NCI-H1694 (cell line): ENCODE data around the gene MCRIP2.
"Not testable (repeated sequence)": the region's sequence is repeated elsewhere in the genome, so short reads cannot be mapped to it uniquely, and the experiment has no call there.

Experiments
- DNase-seq: peaks from one replicate; lab custom pipeline; 2025; lab: John Stamatoyannopoulos, UW

Gene MCRIP2, protein sequence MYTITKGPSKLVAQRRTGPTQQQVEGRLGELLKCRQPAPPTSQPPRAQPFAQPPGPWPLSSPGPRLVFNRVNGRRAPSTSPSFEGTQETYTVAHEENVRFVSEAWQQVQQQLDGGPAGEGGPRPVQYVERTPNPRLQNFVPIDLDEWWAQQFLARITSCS

DNA sequence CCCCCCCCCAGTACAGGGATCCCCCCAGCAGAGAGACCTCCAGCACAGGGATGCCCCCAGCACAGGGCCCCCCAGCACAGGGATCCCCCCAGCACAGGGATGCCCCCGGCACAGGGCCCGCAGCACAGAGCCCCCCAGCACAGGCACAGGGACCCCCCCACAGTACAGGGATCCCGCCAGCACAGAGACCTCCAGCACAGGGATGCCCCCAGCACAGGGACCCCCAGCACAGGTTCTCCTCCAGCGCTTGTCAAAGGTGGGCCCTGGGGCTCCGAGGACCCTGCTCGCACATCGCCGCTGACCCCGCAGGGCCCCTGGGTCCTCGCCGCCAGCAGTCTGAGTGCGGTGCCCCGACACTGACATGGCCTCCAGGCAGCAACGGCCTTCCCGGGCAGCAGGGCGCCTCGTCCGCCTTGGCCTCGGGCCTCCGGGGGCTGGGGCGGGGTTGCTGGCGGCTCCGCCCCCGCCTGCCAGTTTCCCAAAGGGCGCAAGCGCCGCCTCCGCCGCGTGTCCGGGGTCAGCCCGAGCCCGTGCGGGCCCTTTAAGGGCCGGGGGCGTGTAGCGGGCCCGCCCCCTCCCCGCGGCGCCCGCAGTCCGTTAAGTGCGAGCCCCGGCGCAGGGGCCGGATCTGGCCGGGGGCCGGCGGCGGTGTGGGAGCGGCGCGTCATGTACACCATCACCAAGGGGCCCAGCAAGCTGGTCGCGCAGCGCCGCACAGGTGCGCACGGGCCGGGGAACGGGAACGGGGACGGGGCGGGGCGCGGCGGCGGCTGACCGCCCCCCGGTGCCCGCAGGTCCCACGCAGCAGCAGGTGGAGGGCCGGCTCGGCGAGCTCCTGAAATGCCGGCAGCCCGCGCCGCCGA, at the start of gene MCRIP2:
MCRIP2 (plus strand) TSS at position 503 of the 863 bp plus-strand sequence; CDS start at position 667, 164 bp downstream.
- no peak for DNase-seq

DNA sequence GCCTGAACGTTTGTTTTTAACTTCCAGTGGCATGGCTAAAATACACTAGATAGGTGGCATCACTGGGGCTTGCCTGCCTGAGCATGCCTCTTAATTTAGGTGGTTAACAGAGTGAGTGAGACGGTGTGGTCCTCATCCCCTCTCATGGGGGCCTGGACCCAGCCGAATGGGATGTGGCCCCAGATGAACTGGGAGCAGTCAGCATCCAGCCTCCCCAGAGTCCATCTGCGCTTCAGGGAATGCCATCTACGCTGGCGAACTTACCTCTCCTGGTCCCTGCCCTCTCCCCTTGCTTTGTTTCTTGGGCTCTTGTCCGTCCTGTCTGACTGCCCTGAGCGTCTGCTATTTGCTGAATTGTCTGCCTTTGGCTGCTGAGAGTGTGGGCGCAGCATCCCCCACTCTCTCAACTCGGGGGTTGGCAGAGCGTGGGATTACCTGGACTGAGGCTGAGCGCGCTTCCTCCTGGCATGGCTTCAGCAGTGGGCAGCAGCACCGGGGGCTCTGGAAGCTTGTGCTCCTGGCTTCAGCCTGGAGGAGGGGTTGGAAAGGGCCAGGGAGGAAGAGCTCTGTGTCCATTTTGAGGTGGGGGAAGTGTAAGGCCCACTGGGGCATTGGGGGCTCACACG, 49.6 kb upstream of the MCRIP2 start:
- DNase-seq = no peak

DNA sequence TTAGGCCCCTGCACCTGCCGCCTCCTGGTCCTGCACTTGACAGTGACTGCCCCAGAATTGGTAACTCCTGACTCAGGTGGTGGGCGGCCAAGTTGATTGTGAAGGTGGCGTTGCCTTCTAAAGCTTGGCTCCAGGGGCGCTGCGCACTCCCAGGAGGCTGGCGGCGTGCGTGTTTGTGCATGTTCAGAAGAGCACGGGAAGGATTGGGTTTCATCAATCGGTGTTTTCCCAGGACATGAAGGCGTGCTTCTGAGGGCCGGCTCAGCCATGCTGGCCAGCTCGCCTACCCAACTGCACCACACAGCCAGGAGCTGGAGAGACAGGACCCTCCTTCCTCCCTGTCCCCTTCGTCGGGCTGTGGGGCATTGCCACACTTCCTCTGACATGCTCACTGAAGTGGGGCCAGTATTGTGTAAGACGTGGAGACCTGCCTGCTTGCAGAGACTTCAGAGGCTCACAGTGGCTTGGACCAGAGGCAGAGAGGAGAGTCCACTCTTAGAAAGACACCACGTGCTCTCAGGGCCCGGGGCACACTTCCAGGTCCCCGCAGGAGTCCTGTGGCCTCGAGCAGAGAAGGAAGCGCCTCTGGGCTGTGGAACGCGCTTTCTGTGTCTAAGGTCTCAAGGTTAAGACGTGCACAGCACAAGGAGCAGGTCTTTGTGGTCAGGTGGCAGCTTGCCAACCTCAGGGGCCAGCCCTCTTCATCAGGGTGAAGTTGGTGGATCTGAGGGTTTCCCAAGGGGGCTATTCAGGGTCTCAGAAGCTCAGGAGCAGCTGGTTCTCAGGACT, 48.9 kb upstream of the MCRIP2 start:
- no peak for DNase-seq

DNA sequence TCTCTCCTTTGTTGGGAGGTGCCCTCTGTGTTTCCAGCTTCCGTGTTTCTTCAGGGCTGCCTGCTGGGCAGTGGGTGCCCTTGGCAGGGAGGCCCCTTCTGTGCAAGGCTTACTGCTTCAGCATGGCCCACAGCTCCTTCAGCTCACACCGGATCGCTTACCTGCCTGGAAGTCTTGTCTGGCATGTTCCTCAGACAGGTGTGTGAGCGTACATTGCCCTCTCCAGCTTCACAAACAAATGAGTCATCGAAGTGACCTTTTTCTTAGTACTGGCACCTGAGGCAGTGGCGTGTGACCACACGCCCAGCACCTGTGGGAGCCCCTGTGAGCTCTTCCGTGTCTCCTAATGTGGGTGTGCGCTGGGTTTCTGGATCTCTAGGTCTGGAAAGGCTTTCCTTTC, 48.2 kb upstream of the MCRIP2 start:
- no peak for DNase-seq

DNA sequence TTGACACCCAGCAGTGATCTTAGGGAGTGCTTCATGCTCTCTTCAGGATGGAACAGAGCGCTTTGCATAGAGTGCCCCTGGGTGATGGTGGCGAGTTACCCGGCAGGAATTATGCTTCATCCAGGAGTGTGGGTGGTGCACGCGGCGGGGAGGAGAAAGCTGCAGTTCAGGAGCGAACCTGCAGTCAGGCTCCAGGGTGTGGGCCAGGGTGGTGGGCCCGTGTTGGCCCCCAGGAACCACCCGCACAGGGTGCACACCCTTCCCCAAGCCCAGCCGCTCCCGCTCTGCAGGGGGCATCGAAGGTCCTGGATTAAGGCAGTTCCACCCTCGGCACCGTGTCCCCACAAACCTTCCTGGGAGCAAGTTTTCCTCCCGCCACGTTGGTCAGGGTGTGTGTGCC, 47.8 kb upstream of the MCRIP2 start:
- DNase-seq = no peak

DNA sequence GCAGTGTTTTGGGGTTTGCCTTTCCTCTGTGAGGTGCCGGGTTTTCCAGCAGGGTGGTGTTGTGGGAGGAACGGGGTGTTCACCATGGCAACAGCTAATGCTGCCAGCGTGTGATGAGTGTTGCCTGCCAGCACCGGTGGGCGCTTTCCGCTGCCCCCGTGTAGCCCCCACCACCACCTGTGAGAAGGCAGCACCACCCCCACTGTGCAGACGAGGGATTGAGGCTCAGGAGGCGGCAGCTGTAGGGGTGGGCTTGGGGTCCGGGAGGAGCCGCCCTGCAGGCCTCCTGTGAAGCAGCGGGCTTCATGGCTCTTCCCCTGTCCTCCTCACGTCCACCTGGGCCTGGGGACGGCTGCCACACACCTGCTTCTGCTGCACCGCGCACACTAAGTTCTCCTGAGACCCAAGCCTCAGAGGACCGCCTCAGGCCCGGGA, 46.5 kb upstream of the MCRIP2 start:
- no peak for DNase-seq

DNA sequence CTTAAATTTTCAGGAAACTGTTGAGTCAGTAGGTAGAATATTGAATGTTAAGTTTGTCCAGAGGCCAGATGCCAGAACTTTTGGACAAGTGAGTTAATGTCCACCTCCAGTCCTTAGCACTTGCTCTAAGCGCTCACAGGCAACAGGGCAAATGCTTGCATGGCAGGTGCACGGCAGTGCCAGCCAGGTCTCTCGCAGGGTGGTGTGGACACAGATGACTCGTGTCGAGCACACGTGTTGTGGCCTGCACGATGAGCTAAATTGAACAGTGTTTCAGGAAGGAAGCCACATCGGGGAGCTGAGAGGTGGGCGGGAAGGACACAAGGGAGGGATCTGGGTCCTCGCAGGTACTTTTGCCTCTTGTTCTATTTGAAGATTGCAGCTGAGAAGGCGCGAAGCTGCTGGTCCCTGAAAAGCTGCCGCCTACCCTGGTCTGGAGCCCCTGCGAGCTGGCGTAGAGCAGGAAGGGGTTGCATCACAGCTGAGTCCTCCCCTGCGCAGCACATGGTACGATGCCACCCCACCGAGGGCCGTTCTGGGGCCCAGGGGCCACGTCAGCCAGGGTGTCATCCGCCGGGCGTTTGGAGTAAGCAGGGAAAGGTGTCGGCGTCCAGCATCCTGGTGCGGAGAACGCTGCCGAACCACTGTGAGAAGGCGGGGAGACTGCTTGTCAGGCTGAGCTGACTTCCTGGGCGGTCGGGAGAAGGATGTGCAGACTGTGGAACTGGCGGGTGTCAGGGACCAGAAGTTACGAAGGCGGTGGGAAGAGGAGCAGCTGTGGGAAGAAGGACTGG, 45.5 kb upstream of the MCRIP2 start:
- no peak for DNase-seq

DNA sequence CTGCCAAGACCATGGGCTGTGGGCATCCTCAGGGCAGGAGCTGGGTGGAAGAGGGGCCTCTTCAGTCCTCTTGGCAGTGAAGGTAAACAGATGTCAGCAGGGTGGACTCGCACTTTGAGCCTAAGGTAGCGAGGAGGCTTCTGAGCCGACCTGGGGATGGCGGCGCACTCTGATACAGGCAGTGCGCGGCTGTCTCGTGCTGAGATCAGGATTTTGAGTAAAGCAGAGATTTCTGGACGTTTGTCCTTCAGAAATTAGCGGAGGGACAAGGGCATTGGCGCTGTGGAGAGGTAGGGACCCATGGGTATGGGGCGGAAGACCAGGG, 44.9 kb upstream of the MCRIP2 start:
- DNase-seq = no peak

DNA sequence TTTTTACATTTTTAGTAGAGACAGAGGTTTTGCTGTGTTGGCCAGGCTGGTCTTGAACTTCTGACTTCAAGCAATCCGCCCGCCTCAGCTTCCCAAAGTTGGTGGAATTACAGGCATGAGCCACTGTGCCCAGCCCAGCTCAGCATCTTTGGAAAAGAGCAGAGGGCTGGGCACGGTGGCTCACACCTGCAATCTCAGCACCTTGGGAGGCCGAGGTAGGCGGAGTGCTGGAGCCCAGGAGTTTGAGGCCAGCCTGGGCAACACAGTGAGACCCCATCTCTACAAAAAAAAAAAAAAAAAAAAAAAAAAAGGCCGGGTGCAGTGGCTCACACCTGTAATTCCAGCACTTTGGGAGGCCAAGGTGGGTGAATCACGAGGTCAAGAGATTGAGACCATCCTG, 44.0 kb upstream of the MCRIP2 start:
- DNase-seq = not testable (repeated sequence)

DNA sequence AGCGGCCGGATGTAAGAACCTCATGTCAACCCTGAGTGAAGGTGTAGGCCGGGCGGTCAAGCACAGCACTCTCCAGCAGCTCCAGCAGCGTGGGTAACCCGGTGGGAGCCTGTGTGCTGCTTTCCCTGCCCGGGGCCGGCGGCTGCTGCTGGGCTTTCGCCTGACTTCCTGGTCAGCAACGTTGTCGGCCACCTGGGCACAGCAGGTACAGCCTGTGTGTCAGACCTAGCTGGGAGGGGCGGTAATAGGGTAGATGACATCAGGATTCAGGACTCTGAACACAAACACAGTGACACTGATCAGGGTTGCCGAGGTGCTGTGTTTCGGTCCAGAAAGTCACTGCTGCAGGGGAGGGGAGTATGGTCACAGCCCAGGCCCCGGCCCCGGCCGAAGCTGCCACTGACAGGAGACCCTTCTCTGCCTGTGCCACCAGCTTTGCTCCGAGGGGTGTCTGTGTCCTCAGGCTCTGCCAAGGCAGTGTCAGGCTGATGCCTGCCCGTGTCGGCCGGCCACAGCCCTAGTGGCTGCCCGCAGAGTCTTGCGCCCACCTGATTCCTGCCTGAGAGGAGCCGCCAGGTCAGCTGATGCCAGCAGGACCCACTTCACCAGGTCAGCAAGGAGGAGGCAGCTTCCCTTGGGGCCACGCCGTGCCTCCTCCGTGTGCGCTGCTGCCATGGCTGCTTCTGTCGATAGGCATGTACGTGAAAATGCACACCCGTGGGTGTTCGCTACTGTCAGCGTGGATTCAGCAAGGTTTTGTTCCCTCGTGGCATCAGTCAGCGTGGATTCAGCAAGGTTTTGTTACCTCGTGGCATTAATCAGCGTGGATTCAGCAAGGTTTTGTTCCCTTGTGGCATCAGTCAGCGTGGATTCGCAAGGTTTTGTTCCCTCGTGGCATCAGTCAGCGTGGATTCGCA, 42.5 kb upstream of the MCRIP2 start:
- no peak for DNase-seq

DNA sequence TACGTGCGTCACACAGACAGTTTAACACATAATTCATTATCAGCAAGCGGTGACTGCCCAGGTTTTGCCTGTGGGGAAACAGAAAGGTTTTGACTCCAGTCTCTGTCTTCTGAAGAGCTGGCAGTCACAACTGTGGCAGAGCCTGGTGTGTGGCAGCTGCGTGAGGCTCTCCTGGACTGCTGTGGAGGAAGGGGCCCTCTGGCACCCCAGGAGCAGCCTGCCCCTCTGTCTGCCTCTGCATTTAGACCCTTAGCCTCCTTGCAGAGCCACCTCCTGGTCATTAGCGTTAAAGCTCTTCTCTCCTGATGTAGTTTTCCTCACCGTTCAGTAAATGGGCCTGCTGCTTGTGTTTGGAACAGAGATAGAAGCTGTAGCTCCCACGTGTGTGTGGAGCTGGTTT, 40.8 kb upstream of the MCRIP2 start:
- peak; percentile 7 for DNase-seq

DNA sequence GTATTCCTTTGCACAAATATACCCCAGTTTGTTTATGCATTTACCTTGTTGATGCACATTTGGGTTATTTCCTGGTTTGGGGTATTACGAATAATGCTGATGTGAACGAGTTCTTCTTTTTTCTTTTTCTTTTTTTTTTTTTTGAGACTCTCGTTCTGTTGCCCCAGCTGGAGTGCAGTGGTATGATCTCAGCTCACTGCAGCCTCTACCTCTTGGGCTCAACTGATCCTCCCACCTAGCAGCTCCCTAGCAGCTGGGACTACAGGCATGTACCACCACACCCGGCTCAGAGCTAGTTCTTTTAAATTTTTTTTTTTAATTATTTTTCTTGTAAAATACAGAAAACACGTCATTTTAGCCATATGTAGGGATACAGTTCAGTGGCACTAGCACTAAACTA, 37.7 kb upstream of the MCRIP2 start:
- no peak for DNase-seq

DNA sequence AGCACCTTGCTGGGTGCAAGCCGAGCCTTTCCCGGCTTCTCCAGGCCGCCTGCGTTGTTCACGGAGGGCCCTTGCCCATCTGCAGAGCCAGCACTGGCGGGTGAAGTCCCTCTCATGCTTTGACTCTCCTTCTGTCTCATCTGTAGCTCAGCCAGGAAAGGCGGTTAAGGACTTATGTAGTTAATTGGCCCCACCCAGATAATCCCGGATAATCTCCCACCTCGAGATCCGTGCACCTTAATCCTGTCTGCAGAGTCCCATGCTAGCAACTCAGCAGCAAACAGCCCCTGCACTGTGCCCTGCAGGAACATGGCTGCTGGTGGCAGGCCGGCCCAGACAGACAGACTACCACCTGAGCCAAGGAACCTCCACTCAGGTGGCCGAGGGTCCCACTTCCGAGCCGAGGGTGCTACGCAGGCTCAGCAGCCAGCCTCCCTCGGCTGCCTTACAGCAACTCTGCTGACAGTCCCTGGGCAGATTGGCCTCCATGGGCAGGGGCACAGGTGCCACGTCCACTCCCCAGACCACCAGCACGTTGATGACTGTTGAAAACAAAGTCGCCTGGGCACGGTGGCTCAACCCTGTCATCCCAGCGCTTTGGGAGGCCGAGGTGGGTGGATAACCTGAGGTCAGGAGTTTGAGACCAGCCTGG, 34.8 kb upstream of the MCRIP2 start:
- DNase-seq = no peak

DNA sequence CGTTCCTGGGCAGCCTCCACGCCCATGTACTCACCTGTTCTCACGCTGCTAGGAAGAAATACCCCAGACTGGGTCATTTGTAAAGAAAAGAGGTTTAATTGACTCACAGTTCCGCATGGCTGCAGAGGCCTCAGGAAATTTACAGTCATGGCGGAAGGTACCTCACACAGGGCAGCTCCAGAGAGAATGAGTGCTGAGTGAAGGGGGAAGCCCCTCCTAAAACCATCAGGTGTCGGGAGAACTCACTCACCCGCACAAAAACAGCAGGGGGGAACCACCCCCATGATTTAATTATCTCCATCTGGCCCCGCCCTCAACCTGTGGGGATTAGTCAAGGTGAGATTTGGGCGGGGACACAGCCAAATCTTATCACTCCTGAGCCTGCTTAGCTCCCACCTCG, 33.6 kb upstream of the MCRIP2 start:
- no peak for DNase-seq

DNA sequence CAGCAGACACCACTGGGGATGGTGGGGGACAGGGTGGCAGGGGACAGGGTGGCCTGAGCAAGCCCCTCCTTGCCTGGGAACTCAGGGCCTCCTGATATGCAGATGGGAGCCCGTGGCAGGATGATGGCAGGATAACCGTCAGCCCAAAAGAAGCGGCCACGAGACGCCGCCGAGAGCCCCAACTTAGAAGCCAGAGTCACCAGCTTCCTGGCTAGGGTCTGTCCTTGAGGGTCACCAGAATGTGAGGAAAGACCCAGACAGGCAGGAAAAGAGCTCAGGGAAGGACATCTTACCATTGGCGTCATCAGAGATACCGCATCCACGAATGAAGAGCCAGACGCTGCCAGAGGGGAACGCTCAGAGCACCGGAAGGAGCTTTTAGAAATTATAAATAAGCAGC, 32.3 kb upstream of the MCRIP2 start:
- DNase-seq = no peak

DNA sequence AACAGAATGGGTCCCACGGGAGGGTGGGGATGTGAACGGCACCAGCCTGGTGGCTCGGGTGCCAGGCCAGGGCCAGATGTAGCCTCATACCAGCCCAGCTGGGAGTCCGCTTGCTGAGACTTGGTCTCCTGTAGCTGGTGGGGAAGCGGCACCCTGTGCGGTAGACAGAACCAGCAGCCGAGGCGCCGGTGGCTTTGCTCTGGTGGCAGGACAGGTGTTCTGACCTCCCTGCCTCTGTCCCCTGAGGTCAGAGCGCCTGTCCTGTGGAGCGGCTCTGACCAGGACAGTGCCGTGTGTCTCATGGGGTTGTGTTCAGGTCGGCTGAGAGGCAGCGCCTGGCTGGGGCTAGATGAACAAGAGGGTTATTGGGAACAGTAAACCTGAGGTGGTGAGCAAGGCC, 31.6 kb upstream of the MCRIP2 start:
- no peak for DNase-seq

DNA sequence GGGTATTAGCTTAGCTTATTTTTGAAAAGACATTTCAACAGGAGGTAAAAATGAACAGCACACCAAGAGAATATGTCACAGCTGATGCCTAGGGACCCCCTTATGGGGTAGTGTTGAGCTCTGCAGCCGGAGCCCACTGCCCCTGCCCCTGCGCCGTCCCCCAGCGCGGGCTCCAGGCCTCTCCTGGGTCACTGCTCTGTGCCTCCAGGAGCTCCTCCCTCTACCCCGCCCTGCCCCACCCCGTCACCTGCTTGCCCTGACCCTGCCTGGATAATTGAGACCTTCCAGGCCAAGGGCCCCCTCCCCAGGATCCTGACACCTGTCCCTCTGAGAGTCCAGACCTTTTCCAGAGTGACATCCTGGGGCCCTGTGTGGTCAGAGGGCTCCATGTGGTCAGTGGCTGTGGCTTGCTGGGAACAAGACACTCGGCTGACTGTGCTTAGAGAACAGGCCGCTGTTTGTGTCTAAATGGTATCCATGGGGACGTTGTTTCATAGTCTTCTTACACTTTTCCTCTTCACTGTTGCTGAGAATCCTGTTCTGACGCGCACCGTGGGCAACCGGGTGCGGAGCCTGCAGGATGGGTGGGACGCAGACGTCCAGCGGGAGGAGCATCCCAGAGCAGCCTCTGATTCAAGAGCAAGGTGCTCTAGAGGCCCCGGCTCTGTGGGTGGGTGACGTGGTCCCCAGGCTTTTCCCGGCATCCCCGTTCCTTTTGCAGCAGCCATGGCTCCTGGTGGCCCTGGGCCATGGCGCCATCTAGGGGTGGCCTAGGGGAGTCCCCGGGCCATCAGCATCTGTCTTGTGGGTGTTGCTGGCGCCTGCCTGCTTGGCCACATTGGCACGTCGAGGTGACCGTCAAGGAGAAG, 30.9 kb upstream of the MCRIP2 start:
- DNase-seq = peak; percentile 40

DNA sequence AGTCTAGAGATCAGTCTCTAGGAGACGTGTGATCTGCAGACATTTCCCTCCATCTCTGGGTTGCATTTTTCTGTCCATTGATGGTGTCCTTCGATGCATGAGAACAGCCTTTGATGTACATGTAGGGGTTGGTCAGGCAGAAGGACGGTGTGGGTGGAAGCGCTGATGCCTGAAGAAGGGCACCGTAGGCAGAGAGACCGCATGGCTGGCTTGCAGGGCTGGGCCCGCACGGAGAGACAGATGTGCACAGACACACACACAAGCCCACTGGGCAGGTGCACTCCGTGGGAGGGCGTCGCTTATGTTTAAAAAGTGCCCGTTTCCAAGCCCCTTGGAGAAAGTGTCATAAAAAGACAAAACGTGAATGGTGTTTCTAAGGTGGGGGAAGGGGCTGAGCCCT, 26.5 kb upstream of the MCRIP2 start:
- DNase-seq = no peak
